DMS114 treated with DMSO at 0.1 percent for 48 hours (cell line): Measurements from ENCODE around the gene CCDC63.
"Not testable (repeated sequence)": the region's sequence is repeated elsewhere in the genome, so short reads cannot be mapped to it uniquely, and the experiment has no call there.

Experiments used
- DNase-seq: peaks from one replicate; lab custom pipeline; 2025; ENCODE audit not compliant: unreplicated experiment; lab: John Stamatoyannopoulos, UW

CCDC63 gene

DNA sequence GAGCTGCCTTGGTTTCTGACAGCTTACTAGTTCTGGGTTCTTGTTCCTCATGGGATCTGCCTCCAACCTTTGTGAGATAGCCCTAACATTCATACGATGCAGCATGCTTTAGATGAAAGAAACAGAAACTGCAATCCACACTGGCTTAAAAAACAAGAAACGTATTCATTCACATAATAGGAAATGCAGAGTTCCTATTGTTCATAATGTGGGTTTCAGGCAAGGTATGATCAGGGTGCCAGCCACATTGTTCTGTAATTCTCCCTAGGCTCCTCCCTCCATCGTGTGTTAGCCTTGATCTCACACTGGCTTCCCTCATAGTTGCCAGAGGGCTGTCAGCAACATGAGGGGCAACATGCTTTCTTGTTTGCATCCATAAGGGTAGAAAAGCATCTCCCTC, 2.7 kb upstream of the CCDC63 start:
- DNase-seq = no peak

DNA sequence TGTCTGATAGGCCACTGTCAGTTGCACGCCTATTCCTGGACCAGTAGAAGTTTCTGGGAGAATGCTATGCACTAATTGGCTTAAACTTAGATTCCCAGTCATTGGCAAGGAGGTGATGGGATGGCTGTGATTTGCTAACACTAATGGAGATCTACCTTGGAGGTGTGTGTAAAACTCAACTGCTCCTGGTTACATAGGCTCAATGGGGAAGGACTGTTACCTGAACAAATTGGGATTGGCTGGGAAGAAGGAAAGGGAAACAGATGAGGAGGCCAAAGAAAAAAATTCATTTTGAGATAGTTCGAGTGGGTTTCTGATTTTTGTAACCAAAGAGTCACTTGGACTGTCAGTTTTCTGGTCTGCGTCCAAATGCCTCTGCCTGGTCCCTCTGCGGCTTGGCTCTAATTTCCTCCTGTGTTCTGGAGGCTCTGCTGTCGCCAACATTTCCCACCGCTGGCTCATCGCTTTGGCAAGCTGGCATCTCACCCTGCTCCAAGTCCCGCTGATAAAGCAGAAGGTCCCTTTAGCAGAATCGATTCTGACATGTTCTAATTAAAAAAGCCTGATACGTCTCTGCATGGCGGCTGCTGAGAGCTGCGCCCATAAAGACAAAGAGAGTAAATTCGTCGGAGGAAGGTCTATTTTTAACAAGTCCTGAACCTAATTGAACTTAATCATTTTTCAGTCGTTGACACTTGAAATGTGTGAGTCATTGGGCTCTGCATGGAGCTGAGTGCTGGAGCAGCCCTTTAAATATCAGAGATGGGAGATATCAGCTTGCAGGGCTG, 2.0 kb upstream of the CCDC63 start:
- DNase-seq = no peak

DNA sequence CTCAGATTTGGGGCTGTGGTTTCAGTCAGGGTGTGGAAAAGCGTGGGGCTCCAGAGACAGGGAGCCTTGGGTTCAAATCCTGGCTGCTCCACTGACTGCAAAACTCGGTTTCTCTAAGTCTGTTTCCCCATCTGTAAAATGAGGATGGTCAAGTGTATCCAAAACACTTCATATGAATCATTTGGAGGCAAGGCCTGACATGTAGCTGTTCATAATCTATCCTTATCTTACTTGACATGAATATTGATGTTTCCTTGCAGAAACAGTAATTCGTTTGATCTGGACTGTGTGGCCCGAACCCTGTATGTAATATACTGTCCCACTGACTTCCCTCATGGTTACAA, 1.5 kb upstream of the CCDC63 start:
- no peak for DNase-seq

DNA sequence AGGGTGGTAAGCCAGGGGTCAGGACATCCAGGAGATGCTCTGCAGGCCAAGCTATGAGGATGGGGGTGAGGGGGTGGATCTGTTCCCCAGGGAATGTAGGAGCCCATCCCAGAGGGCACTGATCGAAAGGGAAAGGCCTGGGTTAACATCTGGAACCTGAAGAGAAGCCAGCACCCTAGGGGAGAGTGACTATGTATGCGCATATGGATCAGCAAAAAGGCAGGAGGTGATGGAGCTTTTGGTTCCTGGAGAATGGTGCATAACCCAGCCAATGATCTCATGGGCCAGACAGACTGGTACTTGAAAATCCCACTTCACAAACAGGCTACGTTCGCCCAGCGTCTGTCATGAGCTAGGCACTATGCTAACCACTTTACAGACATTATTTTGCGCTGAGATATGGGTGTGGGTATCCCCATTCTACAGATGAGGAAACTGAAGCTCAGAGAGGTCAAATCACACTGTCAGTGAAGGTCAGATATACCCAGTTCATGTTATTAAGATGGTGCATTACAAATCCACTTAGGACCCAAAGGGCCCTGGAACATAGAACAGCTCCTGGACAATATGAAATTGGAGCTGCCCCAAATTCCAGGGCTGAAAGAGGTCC, 1.6 kb downstream of the CCDC63 start:
- no peak for DNase-seq

- DNase-seq = no peak
These were observed 2.4 kb downstream of the CCDC63 start for GRCh38 chr12:110849221-110849620.

DNA sequence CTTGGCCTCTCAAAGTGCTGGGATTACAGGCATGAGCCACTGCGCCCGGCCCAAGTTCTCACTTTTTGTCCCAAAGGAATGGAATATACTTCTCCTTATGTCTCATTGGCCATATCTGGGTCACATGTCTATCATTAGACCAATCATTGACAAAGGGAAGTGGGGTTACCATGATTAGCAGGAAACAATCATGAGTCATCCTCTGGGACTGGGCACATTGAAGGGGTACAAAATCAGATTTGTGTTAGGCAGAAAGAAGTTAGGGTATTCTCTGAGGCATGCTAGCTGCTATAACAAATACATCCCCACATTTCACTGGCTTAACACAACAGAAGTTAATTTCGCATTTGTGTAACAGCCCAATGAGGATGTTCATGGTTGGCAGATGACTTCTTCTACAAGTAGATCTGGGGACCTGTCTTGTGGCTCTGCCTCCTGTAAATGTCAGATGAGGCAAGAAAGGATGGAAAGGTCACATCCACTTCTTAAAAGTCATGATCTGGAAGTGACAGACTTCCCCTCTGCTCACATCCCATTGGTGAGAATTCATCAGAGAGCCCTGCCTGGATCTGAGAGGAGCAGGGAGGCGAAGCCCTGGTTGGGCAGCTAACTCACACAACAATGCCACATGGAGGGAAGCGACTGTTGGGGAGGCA, 3.1 kb downstream of the CCDC63 start:
- no peak for DNase-seq

GRCh38 chr12:110850762-110851161, 4.0 kb downstream of the CCDC63 start:
- DNase-seq = no peak

DNA sequence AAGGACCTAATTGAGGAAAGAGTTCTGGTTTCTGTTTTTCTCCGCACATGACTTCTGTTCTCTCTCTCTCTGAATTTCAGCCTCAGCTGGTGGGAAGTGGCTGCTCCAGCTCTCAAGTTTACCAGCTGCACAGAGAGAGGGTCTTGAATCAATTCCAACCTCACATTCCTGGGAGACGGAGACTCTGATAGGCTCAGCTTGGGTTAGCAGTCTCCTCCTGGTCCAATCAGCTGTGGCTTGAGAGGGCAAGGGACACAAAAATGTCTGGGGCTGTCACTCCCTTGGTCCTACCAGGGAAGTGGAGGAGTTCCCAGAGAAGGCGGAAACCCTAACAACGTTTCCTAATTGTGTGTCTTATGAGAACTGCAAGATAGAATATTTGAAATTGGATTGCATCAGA, 7.0 kb downstream of the CCDC63 start:
- no peak for DNase-seq

- no peak for DNase-seq
These were observed 9.8 kb downstream of the CCDC63 start for GRCh38 chr12:110856542-110856941.

GRCh38 chr12:110857528-110857927, 10.7 kb downstream of the CCDC63 start:
- no peak for DNase-seq

DNA sequence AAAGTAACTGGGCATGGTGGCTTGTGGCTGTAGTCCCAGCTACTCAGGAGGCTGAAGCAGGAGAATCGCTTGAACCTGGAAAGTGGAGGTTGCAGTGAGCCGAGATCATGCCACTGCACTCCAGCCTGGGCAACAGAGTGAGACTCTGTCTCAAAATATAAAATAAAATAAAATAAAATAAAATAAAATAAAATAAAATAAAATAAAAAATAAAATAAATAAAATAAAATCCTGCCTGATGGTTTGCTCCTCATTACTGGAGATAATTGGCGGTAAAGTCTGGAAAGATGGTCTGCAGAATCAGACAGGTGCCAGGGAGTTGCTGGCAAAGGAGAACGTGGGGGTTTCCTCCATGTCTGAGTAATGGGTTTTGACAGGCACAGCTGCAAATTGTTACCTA, 11.2 kb downstream of the CCDC63 start:
- not testable (repeated sequence) for DNase-seq

DNA sequence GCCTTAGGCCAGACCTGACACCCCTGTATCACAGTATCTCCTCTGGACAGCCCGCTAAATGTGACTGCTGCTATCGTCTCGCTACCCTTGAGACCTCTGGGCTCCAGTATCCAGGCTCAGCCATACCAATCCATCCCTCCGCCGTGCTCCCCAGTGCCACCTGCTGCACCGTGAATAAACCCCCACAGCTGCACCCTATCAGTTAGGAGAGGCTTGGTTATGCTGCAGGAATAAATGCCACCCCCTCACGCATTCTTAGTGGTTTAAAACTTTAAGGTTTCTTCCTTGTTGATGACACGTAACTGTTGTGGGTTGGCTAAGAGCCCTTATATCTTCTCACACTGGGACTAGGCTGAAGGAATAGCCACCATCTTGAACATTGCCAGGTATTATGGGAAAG, 12.1 kb downstream of the CCDC63 start:
- DNase-seq = no peak

DNA sequence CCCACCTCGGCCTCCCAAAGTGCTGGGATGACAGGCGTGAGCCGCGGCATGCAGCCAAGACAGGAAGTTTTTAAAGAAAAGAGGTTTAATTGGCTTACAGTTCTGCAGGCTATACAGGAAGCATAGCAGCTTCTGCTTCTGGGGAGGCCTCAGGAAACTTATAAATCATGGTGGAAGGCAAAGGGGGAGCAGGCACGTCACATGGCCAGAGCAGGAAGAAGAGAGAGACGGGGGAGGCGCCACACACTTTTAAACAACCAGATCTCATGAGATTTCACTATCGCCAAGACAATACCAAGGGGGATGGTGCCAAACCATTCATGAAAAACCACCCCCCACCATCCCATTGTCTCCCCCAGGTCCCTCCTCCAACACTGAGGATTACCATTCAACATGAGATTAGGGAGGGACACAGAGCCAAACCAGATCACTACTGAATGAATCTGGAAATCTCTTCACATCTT, 14.1 kb downstream of the CCDC63 start:
- no peak for DNase-seq

- DNase-seq = no peak
These were observed 14.9 kb downstream of the CCDC63 start for GRCh38 chr12:110861729-110862128.

- no peak for DNase-seq
These were observed 15.5 kb downstream of the CCDC63 start for GRCh38 chr12:110862329-110862728.

DNA sequence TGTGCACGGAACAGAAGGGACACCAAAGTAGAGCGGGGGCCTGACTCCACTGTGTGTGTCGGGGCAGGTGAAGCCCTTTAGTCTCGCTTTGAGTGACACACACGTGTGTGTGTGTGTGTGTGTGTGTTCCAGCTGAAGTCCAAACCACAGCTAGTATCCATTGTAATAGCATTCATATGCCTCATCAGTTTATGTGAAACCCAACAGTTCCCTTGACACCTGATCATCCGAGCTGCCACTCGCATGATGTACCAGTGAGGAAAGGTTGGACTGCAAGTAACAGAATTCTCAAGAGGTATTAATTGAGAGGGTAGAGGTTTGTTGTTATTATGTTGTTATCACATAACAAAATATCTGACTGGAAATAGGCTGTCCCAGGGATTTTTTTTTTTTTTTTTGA, 16.4 kb downstream of the CCDC63 start:
- DNase-seq = no peak

- DNase-seq = no peak
These were observed 18.7 kb downstream of the CCDC63 start for GRCh38 chr12:110865521-110865920.

DNA sequence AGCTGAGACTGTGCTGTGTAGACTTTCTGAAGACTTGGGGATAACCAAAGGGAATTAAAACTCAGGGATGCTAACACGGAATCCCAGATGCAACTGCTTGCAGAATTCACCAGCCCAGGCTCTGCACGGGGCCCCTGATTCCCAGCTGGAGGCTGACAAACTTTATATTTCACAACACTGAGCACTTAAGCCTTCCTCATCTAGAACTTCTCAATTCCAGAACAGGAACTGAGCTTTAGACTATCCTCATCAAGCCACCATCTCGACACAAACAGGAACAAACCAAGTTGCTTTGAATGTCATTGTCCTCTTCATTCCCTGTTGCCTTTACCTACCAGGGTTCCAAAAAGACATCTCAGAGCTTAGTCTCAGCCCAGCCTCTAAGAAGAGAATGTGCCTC, 22.2 kb downstream of the CCDC63 start:
- no peak for DNase-seq

DNA sequence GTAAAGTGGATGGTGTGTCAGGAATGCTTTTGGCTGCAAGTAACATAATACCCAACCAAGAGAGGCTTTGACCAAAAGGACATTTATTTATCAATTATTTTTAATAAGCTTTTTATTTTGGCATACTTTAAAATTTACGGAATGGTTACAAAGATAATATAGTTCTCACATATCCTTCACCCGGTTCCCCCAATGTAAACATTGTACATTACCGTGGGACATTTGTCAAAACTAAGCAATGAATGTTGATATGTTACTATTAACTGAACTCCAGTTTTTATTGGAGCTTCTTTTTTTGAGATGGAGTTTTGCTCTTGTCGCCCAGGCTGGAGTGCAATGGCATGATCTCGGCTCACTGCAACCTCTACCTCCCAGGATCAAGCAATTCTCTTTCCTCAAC, 23.0 kb downstream of the CCDC63 start:
- no peak for DNase-seq

- DNase-seq = no peak
These were observed 25.3 kb downstream of the CCDC63 start for GRCh38 chr12:110872100-110872499.

- no peak for DNase-seq
These were observed 27.6 kb downstream of the CCDC63 start for GRCh38 chr12:110874351-110874750.

DNA sequence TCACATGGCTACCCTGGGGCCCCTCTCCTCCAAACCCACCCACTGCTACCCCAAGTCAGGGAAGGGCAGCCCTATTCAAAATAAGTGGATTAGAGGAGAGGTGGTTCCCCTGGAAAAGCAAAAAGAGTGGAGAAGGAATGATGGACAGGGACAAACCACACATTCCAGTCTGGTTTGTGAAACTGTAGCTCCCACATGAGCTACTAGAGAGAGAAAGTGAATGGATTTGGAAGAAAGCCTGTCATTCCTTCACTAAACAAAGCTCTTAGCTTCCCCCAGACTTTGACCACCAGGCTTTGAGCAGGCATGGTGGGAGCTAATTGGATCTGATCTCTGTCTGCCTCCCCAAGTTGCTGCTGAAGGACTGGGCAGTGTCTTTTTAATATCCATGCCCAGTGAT, 28.0 kb downstream of the CCDC63 start:
- DNase-seq = no peak
